GM23338 (cell line): ENCODE results near the gene TMUB1. TPM values are rescaled to one million over a fixed set of nuclear protein-coding genes. Genes with fewer than 3 reads are reported as not detected.

ENCODE experiments used
- ATAC-seq: fragments of 200-7000 bp; cut with Tn5 transposase; 3 replicates; pipeline ENCODE4 v1.9.1; 2020
- DNase-seq: peaks from one replicate; pipeline ENCODE4 v3.0.0-alpha.2; 2015; ENCODE audit warnings: low spot score
- H2AFZ ChIP-seq: fragments of 200-600 bp; sonication (generic); 2 replicates; pipeline ENCODE4 v1.8.0; 2016; ENCODE audit warnings: antibody characterized with exemption, mild to moderate bottlenecking, moderate library complexity
- H3F3A ChIP-seq: fragments of 200-600 bp; sonication (generic); replicated peaks from 2 replicates; pipeline ENCODE4 v1.8.0; 2017; ENCODE audit warnings: antibody characterized with exemption, mixed run types, low read depth
- H3K27ac ChIP-seq: fragments of 200-600 bp; sonication (generic); 2 replicates; pipeline ENCODE4 v1.6.1; 2016; ENCODE audit warnings: low read depth
- H3K27me3 ChIP-seq: fragments of 200-600 bp; sonication (generic); 2 replicates; pipeline ENCODE4 v1.8.0; 2016; ENCODE audit warnings: mild to moderate bottlenecking, mixed run types, moderate library complexity; ENCODE audit not compliant: insufficient read depth
- H3K36me3 ChIP-seq: fragments of 200-600 bp; sonication (generic); 2 replicates; pipeline ENCODE4 v1.8.0; 2016; ENCODE audit warnings: mild to moderate bottlenecking; ENCODE audit not compliant: insufficient read depth
- H3K4me1 ChIP-seq: fragments of 200-600 bp; sonication (generic); 2 replicates; pipeline ENCODE4 v1.8.0; 2016; ENCODE audit warnings: mild to moderate bottlenecking, moderate library complexity; ENCODE audit not compliant: insufficient read depth
- H3K4me2 ChIP-seq: fragments of 200-600 bp; sonication (generic); 2 replicates; pipeline ENCODE4 v1.7.1; 2017; ENCODE audit warnings: mixed run types
- H3K4me3 ChIP-seq: fragments of 200-600 bp; sonication (generic); 2 replicates; pipeline ENCODE4 v1.6.1; 2016; ENCODE audit warnings: mixed run types
- H3K79me2 ChIP-seq: fragments of 200-600 bp; sonication (generic); replicated peaks from 2 replicates; pipeline ENCODE4 v1.8.0; 2017; ENCODE audit warnings: mild to moderate bottlenecking; ENCODE audit not compliant: insufficient read depth
- H3K9me2 ChIP-seq: fragments of 200-600 bp; sonication (generic); 2 replicates; pipeline ENCODE4 v1.8.0; 2017; ENCODE audit not compliant: insufficient read depth
- H4K20me1 ChIP-seq: fragments of 200-600 bp; sonication (generic); replicated peaks from 2 replicates; pipeline ENCODE4 v1.8.0; 2017; ENCODE audit warnings: mild to moderate bottlenecking; ENCODE audit not compliant: insufficient read depth
- H3K27ac Mint-ChIP-seq: 2 replicates; pipeline ENCODE4 v1.8.0; 2020; ENCODE audit warnings: inconsistent platforms, mild to moderate bottlenecking, moderate library complexity, mixed read lengths
- H3K27me3 Mint-ChIP-seq: 3 replicates; pipeline ENCODE4 v1.8.0; 2022; ENCODE audit warnings: low read depth, mild to moderate bottlenecking, moderate library complexity, mixed read lengths, inconsistent platforms; ENCODE audit not compliant: insufficient read depth, poor library complexity
- H3K36me3 Mint-ChIP-seq: 3 replicates; pipeline ENCODE4 v1.8.0; 2021; ENCODE audit warnings: low read depth, mild to moderate bottlenecking, inconsistent platforms, moderate library complexity, mixed read lengths
- H3K4me1 Mint-ChIP-seq: 3 replicates; pipeline ENCODE4 v1.8.0; 2020; ENCODE audit warnings: mild to moderate bottlenecking, inconsistent platforms, mixed read lengths
- H3K4me3 Mint-ChIP-seq: 3 replicates; pipeline ENCODE4 v1.8.0; 2021; ENCODE audit warnings: moderate library complexity, mild to moderate bottlenecking, inconsistent platforms, mixed read lengths
- H3K9me3 Mint-ChIP-seq: 3 replicates; pipeline ENCODE4 v1.8.0; 2020; ENCODE audit warnings: moderate library complexity, mild to moderate bottlenecking, inconsistent platforms, mixed read lengths
- CREB1 ChIP-seq: fragments of 250-450 bp; sonication (Bioruptor Pico); IDR thresholded peaks from 2 replicates; pipeline ENCODE4 v1.5.0; 2020; ENCODE audit warnings: low read depth, mild to moderate bottlenecking, moderate library complexity
- EZH2 ChIP-seq: fragments of 200-600 bp; sonication (generic); IDR thresholded peaks from one replicate; pipeline ENCODE4 v1.8.0; 2017; ENCODE audit warnings: antibody characterized with exemption, mild to moderate bottlenecking, low read depth; ENCODE audit not compliant: unreplicated experiment
- EZH2phosphoT487 ChIP-seq: fragments of 200-600 bp; sonication (generic); IDR thresholded peaks from one replicate; pipeline ENCODE4 v1.8.1; 2018; ENCODE audit warnings: antibody characterized with exemption; ENCODE audit not compliant: unreplicated experiment
- JUNB ChIP-seq: IDR thresholded peaks from one replicate; pipeline ENCODE4 v1.6.1; 2016; ENCODE audit warnings: antibody characterized with exemption; ENCODE audit not compliant: unreplicated experiment
- NANOG ChIP-seq: IDR thresholded peaks from 2 replicates; pipeline ENCODE4 v1.6.1; 2016; ENCODE audit warnings: antibody characterized with exemption, borderline replicate concordance
- ZNF114 ChIP-seq: fragments of 250-450 bp; sonication (Bioruptor Pico); IDR thresholded peaks from 2 replicates; pipeline ENCODE4 v1.5.0; 2020; ENCODE audit warnings: mild to moderate bottlenecking, moderate library complexity
- ZNF331 ChIP-seq: fragments of 250-450 bp; sonication (Bioruptor Pico); IDR thresholded peaks from 2 replicates; pipeline ENCODE4 v1.5.0; 2020; ENCODE audit warnings: low read depth, mild to moderate bottlenecking, moderate library complexity
- polyA plus RNA-seq: library from polyadenylated mRNA; unstranded; fragments of >200 nt; fragmentation: Nextera tagmentation; extraction: Ambion mirVana; gene quantifications from 2 replicates; pipeline ENCODE4 v1.2.1, GENCODE V29; 2016
- total RNA-seq: library from RNA; depleted of rRNA; stranded (reverse); fragments of >200 nt; shearing (Covaris generic); gene quantifications from 2 replicates; pipeline ENCODE4 v1.2.3, GENCODE V29; 2014
- TF ChIP-seq, protein P1 (sequence below): IDR thresholded peaks from 2 replicates; pipeline ENCODE4 v1.6.1; 2016; ENCODE audit warnings: antibody characterized with exemption
- TF ChIP-seq, protein P2 (sequence below), 2 experiments: fragments of 200-600 bp in 1 of 2; sonication (generic) in 1 of 2; conservative IDR thresholded peaks; 2 replicates each; pipeline versions ENCODE4 v1.5.1 to v1.6.1; 2016 to 2017; ENCODE audit warnings: antibody characterized with exemption in 2 of 2, low read depth in 2 of 2, mild to moderate bottlenecking in 2 of 2, moderate library complexity in 1 of 2
- TF ChIP-seq, protein P3 (sequence below): IDR thresholded peaks from one replicate; pipeline ENCODE4 v1.6.1; 2018; ENCODE audit warnings: antibody characterized with exemption; ENCODE audit not compliant: unreplicated experiment

TMUB1 gene
- total and polyA plus RNA-seq, 2 experiments from 2014 or later = 47.6 to 61.1 TPM

DNA sequence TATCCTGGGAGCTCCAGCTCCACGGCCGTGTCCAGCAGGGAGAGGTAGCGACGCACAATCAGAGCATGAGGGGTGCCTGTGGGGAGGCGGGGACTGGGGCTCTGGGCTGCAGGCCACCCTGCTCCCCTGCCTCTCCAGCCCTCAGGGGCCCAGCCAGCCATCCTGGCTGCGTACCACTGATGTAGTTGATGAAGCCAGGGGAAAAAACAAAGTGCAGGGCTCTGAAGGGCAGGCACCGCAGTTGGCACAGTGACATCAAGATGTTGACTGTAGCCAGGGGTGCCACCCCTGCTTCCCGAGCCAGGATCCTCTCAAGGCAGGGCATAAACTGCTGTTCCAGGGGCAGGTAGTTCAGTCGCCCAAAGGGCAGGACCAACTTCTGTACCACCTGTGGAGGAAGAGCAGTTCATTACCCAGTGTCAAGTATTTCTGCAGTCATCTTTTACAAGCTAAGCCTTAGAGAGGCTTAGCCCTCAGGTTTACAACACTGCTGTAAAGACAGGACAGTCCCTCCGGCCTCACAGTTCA lies 5.5 kb downstream of the TMUB1 start:
- no peak overlapping the region for H3K4me2 ChIP-seq
- H3K9me2 ChIP-seq = no peaks in the 10 kb centered on the region
- H3K4me3 Mint-ChIP-seq = peak overlapping the region; percentile 28; the same call in 1 of the 3 replicates
- H3K27me3 ChIP-seq = no peaks in the 10 kb centered on the region
- no peak overlapping the region for H3K27ac ChIP-seq
- ATAC-seq (no peak), DNase-seq (no peak)
- H3K36me3 Mint-ChIP-seq = peaks cover 28% of the 10 kb centered on the region
- H3K4me1 Mint-ChIP-seq = peaks cover 36% of the 10 kb centered on the region
- peaks cover 12% of the 10 kb centered on the region for H4K20me1 ChIP-seq
- H3K4me1 ChIP-seq = peaks cover 25% of the 10 kb centered on the region
- peaks cover 6% of the 10 kb centered on the region; the same call in 1 of the 2 replicates for H3K79me2 ChIP-seq
- no peak overlapping the region for H2AFZ ChIP-seq
- H3K27me3 Mint-ChIP-seq = peaks cover 21% of the 10 kb centered on the region
- TF ChIP-seq CREB1 (CRISPR knock-in tag) = no peak
- TF ChIP-seq NANOG = no peak
- TF ChIP-seq, protein P1, sequence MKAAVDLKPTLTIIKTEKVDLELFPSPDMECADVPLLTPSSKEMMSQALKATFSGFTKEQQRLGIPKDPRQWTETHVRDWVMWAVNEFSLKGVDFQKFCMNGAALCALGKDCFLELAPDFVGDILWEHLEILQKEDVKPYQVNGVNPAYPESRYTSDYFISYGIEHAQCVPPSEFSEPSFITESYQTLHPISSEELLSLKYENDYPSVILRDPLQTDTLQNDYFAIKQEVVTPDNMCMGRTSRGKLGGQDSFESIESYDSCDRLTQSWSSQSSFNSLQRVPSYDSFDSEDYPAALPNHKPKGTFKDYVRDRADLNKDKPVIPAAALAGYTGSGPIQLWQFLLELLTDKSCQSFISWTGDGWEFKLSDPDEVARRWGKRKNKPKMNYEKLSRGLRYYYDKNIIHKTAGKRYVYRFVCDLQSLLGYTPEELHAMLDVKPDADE = no peak
- TF ChIP-seq JUNB = no peak
- no peak for TF ChIP-seq ZNF331 (CRISPR knock-in tag)
- TF ChIP-seq, protein P2, sequence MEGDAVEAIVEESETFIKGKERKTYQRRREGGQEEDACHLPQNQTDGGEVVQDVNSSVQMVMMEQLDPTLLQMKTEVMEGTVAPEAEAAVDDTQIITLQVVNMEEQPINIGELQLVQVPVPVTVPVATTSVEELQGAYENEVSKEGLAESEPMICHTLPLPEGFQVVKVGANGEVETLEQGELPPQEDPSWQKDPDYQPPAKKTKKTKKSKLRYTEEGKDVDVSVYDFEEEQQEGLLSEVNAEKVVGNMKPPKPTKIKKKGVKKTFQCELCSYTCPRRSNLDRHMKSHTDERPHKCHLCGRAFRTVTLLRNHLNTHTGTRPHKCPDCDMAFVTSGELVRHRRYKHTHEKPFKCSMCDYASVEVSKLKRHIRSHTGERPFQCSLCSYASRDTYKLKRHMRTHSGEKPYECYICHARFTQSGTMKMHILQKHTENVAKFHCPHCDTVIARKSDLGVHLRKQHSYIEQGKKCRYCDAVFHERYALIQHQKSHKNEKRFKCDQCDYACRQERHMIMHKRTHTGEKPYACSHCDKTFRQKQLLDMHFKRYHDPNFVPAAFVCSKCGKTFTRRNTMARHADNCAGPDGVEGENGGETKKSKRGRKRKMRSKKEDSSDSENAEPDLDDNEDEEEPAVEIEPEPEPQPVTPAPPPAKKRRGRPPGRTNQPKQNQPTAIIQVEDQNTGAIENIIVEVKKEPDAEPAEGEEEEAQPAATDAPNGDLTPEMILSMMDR (conservative IDR thresholded peaks at IDR 0.05; ENCODE audit: low read depth in 2 of 2) = no peak
- TF ChIP-seq, protein P3, sequence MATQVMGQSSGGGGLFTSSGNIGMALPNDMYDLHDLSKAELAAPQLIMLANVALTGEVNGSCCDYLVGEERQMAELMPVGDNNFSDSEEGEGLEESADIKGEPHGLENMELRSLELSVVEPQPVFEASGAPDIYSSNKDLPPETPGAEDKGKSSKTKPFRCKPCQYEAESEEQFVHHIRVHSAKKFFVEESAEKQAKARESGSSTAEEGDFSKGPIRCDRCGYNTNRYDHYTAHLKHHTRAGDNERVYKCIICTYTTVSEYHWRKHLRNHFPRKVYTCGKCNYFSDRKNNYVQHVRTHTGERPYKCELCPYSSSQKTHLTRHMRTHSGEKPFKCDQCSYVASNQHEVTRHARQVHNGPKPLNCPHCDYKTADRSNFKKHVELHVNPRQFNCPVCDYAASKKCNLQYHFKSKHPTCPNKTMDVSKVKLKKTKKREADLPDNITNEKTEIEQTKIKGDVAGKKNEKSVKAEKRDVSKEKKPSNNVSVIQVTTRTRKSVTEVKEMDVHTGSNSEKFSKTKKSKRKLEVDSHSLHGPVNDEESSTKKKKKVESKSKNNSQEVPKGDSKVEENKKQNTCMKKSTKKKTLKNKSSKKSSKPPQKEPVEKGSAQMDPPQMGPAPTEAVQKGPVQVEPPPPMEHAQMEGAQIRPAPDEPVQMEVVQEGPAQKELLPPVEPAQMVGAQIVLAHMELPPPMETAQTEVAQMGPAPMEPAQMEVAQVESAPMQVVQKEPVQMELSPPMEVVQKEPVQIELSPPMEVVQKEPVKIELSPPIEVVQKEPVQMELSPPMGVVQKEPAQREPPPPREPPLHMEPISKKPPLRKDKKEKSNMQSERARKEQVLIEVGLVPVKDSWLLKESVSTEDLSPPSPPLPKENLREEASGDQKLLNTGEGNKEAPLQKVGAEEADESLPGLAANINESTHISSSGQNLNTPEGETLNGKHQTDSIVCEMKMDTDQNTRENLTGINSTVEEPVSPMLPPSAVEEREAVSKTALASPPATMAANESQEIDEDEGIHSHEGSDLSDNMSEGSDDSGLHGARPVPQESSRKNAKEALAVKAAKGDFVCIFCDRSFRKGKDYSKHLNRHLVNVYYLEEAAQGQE = no peak
- no peak for TF ChIP-seq EZH2
- TF ChIP-seq ZNF114 (CRISPR knock-in tag) = no peak
- no peak for TF ChIP-seq EZH2phosphoT487
- peaks cover 2% of the 10 kb centered on the region; the same call in 1 of the 2 replicates for H3K36me3 ChIP-seq
- 0 out of 2 replicates have a peak, but pooled peaks cover 15% of the 10 kb centered on the region for H3F3A ChIP-seq
- no peak overlapping the region for H3K27ac Mint-ChIP-seq
- H3K4me3 ChIP-seq = no peak overlapping the region
- peaks cover 2% of the 10 kb centered on the region; the same call in 1 of the 3 replicates for H3K9me3 Mint-ChIP-seq
